ENCODE results near the gene WLS. TPM values are rescaled to one million over a fixed set of nuclear protein-coding genes. Genes with fewer than 3 reads are reported as not detected.
A peak's percentile ranks its signal among the peaks of the same experiment; 100 is the strongest.

Gene WLS
- total RNA-seq: 100 to 1,000 TPM in 2 of 4 donors, 10 to 100 TPM in 2; 44.1 to 160 (median 76.8) TPM

DNA sequence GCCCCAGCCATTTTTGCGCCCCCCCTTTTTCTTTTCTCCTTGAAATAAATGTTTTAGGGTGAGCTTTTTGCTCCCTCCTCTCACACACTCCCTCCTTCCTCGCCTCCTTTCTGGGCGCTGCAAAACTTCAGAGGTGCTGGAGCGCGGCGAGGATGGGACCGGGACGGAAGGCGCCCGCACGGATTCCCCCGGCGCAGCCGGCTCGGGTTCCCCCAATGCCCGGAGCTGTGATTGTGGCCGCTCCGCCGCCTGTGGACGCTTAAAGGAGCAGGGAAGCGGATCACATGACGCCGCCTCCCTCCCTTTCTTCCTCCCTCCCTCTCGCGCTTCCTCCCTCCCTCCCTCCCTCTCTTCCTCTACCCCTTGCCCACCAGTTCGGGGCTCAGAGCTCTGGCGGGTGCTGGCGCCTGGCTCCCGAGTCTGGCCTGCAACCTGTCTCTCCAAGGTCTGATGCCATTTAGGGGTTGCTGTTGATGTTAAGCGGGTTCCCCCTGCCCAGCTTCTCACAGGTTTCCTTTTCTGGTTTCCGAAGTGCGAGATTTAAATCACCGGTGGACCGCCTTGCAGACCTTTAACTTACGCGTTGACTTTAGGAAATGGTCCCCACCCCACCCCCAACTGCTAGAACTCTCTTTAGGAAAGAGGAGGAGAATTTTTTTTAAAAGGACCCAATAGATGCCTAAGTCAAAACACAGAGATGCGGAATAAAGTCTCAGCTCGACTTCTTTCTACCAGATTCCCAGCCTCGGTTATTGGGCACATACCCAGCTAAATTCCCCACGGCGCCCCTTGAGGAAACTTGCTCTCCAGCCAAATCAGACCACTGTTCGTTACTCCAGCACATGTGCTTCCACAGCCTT, at the start of gene WLS:
WLS (minus strand) TSS at position 235 of the 860 bp plus-strand sequence; CDS start at position 11, 224 bp downstream.
- peak; percentile 52 to 72 for TF ChIP-seq POLR2A (IDR thresholded peaks at IDR 0.05)
- TF ChIP-seq, protein P1, sequence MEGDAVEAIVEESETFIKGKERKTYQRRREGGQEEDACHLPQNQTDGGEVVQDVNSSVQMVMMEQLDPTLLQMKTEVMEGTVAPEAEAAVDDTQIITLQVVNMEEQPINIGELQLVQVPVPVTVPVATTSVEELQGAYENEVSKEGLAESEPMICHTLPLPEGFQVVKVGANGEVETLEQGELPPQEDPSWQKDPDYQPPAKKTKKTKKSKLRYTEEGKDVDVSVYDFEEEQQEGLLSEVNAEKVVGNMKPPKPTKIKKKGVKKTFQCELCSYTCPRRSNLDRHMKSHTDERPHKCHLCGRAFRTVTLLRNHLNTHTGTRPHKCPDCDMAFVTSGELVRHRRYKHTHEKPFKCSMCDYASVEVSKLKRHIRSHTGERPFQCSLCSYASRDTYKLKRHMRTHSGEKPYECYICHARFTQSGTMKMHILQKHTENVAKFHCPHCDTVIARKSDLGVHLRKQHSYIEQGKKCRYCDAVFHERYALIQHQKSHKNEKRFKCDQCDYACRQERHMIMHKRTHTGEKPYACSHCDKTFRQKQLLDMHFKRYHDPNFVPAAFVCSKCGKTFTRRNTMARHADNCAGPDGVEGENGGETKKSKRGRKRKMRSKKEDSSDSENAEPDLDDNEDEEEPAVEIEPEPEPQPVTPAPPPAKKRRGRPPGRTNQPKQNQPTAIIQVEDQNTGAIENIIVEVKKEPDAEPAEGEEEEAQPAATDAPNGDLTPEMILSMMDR (IDR thresholded peaks at IDR 0.05): peak in 2 of 4 experiments; percentile 28 to 49
- peak within 1 kb of the TSS; percentile 80 to 82 for H3K27ac ChIP-seq
- no peaks in the 10 kb centered on the region for H3K9me3 ChIP-seq
- no peaks in the 10 kb centered on the region for H3K4me1 ChIP-seq
- intact Hi-C loops (cut with DNase I; ENCODE audit: low total_unique reads): no loop called here
- peak within 1 kb of the TSS; percentile 58 to 69 for H3K4me3 ChIP-seq
- no peaks in the 10 kb centered on the region for H3K27me3 ChIP-seq
- H3K36me3 ChIP-seq: no peaks in the 10 kb centered on the region
- DNase-seq: peak; percentile 78 to 81

DNA sequence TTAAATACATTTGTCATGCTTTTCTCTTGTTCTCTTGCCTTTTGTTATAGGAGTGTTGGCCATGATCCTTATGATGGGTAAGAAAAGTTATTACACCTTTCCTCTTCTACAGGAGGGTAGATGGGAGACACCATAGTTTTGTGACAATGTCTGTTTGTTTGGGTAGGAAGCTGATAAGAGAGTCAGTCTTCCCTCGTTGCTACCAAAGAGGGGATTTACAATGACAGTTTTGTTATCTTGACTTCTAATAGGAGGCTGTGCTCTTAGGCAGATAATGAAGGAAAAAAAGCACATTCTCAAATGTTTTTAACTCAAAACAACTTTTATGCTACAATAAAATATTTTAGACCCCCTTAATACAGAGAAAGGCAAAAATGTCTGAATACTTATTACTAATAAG, 48.0 kb upstream of the WLS start:
- no peaks in the 10 kb centered on the region for H3K9me3 ChIP-seq
- intact Hi-C loops (cut with DNase I; ENCODE audit: low total_unique reads): no loop called here
- DNase-seq: no peak
- TF ChIP-seq, protein P1 (IDR thresholded peaks at IDR 0.05): no peak
- TF ChIP-seq POLR2A (IDR thresholded peaks at IDR 0.05): no peak
- H3K27me3 ChIP-seq: no peaks in the 10 kb centered on the region
- H3K36me3 ChIP-seq: no peaks in the 10 kb centered on the region
- no peak overlapping the region for H3K4me3 ChIP-seq
- H3K4me1 ChIP-seq: no peaks in the 10 kb centered on the region
- no peak overlapping the region for H3K27ac ChIP-seq

DNA sequence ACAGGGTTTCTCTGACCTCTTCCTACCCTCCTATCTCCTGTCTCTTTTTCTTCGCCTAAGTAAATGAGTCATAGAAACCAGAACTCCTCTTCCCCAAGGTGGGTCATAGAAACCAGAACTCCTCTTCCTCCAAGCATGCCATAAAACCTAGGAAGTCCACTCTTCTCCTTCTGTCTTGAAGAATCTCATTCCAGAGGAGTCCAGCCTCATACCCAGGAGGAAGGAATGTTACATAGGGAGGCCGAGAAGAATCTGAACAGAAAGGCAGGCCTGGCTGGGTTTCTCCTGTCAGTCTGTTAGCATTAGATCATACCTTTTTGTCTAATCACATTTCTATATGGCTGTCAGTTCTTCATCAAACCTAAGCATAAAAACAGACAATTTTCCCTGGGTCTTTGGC, 47.5 kb upstream of the WLS start:
- Histone ChIP-seq H3K27me3 (no peaks in the 10 kb centered on the region), H3K36me3 (no peaks in the 10 kb centered on the region), H3K9me3 (no peaks in the 10 kb centered on the region), H3K27ac (no peak overlapping the region), H3K4me3 (no peak overlapping the region), H3K4me1 (no peaks in the 10 kb centered on the region)
- intact Hi-C loops (cut with DNase I; ENCODE audit: low total_unique reads): no loop called here
- no peak for DNase-seq
- TF ChIP-seq POLR2A (IDR thresholded peaks at IDR 0.05): no peak
- TF ChIP-seq, protein P1 (IDR thresholded peaks at IDR 0.05): no peak

DNA sequence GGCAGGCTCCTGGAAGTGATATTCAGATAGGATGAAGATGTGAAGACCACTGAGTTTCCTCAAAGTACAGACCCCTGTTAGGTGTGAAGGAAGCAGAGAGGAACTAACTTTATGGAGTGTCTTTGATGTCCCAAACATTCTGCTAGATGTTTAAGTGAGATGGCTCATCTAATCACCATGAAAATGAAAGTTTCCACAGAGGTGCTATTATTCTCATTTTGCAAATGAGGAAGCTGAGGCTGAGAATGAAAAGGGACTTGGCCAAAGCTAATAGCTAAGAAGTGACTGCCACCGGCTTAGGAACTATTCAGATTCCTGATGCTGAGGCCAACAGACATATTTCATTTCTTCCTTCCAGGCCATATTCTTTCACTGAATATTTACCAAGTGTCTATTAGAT, 45.9 kb upstream of the WLS start:
- intact Hi-C loops (cut with DNase I; ENCODE audit: low total_unique reads): no loop called here
- Histone ChIP-seq H3K36me3 (no peaks in the 10 kb centered on the region), H3K4me3 (no peak overlapping the region), H3K27ac (no peak overlapping the region), H3K27me3 (no peaks in the 10 kb centered on the region), H3K9me3 (no peaks in the 10 kb centered on the region), H3K4me1 (no peaks in the 10 kb centered on the region)
- no peak for DNase-seq
- TF ChIP-seq POLR2A (IDR thresholded peaks at IDR 0.05): no peak
- TF ChIP-seq, protein P1 (IDR thresholded peaks at IDR 0.05): no peak

DNA sequence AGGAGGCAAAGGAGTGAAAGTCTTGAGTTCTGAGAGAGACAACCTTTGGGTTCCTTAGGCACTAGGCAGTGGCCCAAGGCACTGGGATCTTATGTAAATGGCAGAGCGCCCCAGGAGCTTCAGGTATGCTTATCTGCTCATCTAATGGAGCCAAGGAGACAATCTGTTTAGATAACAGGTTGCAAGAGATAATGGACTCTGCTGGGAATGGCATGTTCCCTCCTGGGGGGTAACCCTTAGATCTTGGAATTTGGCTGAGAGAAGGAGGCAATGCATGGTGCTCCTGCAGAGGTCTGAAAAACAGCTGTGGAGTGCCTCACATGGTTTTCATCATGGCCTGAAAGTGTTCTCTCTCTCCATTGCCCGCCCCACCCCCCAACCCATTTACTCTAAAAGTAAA, 44.1 kb upstream of the WLS start:
- Histone ChIP-seq H3K27ac (no peak overlapping the region), H3K4me3 (no peak overlapping the region), H3K4me1 (no peaks in the 10 kb centered on the region), H3K9me3 (no peaks in the 10 kb centered on the region), H3K27me3 (no peaks in the 10 kb centered on the region), H3K36me3 (no peaks in the 10 kb centered on the region)
- no peak for DNase-seq
- TF ChIP-seq POLR2A (IDR thresholded peaks at IDR 0.05): no peak
- TF ChIP-seq, protein P1 (IDR thresholded peaks at IDR 0.05): no peak
- intact Hi-C loops (cut with DNase I; ENCODE audit: low total_unique reads): no loop called here
